ENCODE measurements around the gene BHLHE41.

BHLHE41 gene

DNA sequence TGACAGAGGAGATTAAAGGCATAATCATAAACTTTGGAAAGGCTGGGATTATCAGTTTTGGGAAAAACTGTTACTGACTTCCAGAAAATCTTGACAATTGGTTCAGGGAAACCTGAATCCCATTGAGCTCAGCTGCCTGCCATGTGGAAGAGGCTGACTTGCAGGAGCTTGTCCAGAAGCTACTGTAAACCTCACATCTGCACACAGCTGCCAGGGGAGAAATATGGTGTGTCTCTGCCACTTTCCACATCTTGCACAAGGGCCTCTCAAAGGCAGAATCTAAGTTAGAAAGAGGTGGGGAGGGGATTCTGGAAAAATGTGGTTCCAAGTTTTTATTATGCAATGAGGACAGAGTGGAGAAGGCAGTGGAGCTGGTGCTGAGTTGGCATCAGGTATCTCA lies 8.7 kb upstream of the BHLHE41 start:
- no peak for DNase-seq

DNA sequence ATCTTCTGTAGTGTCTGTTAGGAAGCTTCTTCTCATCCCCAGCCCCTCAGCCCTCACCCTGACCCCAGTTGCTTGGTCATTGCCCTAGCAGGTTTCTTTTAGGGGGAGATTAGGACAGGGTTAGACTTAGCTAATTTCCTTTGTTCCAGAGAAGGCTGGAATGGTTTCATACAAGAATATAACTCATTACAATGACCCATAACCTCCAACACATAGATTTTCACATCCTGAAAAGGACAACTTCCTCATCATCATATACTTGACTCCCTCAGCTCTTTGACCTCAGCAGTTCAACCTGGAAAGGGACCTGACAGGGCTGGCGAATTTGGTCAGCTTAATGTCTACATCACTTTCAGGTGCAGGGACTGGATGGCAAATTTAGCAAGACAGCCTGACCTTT lies 8.0 kb upstream of the BHLHE41 start:
- DNase-seq: no peak

DNA sequence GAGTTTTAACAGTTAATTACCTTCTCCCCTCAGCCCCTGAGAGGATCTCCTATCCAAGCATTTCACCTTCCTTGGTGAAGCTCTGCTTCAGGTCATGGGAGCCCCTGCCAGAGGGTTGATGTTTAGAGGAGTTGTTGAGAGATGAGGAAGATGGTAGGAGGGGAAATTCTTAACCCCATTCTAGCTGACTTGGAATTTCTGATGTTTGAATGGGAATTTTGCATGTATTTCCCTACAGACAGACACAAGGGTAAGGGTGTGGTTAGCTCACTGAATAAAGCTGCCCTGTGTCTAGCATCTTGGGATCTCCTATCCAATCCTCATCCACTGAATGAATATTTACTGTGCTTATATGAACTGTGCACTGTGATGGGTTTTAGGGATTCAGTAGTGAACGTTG lies 7.1 kb upstream of the BHLHE41 start:
- no peak for DNase-seq

DNA sequence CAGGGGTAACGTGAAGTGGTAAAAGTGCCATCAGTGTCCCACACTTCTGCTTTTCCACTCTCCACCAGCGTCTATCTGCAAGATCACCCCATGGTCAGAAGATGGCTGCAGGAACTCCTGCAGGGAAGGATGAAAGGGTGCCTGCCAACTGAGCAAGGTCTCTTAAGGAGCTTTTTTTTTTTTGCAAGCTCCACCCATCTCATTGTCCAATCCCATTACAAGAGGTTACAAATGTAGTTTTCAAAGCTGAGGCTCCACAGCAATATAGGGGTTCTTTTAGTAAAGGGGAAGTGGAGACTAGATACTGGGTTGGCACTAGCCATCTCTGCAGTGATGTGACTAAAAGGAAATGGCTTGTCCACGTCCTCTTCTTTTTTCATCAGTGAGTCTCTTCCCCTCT lies 5.9 kb upstream of the BHLHE41 start:
- DNase-seq: no peak

DNA sequence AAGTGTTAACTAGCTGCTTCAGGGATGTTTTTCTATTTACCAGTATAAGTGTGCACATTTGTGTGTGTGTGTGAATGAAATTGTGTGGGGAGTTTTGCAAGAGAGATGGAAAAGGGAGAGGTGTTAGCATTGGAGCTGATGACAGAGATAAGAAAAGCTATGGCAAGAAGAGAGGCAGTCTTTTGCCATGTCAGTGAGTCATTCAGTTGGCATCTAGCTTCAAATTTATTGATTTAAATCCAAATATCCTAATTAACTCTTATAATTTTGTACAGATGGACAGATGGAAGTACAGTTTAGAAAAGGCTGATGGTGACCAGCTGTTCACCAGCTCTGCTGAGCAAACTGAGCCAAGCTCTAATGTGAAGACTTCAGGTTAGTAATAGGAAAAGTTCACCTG lies 3.3 kb upstream of the BHLHE41 start:
- no peak for DNase-seq

DNA sequence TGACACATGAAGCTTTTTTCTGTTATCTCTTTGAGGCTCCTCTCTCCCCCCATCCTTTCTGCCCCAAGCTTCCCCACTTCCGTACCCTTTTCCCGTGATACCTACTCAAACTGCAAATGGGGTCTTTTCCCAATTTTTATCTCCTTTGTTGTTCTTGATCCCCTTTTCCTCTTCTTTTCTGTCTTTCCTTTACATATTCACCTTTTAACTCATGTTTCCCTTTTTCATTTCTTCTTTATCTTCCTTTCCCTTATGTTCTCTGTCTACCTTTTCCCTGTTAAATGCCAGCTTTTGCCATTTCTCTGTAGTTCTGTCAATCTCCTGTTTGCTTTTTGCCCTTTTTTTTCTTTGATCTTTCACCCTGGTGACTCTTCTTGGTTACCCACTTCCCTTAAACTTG lies 2.6 kb upstream of the BHLHE41 start:
- DNase-seq: no peak

GRCh38 chr12:26126340-26127284 lies 1.8 kb upstream of the BHLHE41 start:
- peak; percentile 26 for DNase-seq

- DNase-seq: peak; percentile 12
These were observed 833 bp upstream of the BHLHE41 start for GRCh38 chr12:26125400-26126339.

GRCh38 chr12:26123482-26123980 lies 1.3 kb downstream of the BHLHE41 start:
- no peak for DNase-seq

- peak; percentile 21 for DNase-seq
These were observed 2.0 kb downstream of the BHLHE41 start for GRCh38 chr12:26122681-26123481.

GRCh38 chr12:26122061-26122680 lies 2.7 kb downstream of the BHLHE41 start:
- peak; percentile 15 for DNase-seq

GRCh38 chr12:26121323-26122060 lies 3.3 kb downstream of the BHLHE41 start:
- no peak for DNase-seq

- DNase-seq: no peak
These were observed 4.1 kb downstream of the BHLHE41 start for GRCh38 chr12:26120561-26121274.

DNA sequence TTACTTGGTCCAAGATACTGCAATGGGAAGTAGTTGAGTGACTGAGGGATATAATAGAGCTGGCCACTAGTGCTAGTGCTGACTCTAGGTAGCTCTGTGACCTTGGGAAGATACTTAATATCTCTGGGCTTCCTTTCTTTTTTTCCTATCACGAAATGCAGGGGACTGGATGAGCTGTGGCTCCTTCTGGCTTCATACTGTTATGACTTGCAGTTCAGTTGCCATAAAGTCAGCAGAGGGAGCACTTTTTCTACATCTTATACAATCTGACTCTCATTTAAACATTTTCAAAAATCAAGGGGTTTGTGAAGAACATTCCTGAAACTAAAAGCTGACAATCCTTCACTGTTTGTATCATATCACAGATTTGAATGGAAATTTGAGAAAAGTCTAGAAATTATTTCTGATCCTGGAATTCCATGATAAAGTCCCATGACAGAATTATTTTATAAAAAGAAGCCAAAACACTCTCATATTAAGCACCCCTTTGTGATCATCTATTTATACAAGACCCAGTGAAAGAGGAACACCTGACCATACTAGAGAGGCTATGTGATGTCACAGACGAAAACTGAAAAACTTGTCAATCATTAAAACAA lies 5.3 kb downstream of the BHLHE41 start:
- DNase-seq: no peak

- no peak for DNase-seq
These were observed 6.5 kb downstream of the BHLHE41 start for GRCh38 chr12:26118308-26118707.

GRCh38 chr12:26116829-26117715 lies 7.8 kb downstream of the BHLHE41 start:
- no peak for DNase-seq

- DNase-seq: no peak
These were observed 10.0 kb downstream of the BHLHE41 start for GRCh38 chr12:26114720-26115401.
